Neural cell (in vitro differentiated cells): ENCODE results near the gene MCTP2. TPM values are rescaled to one million over a fixed set of nuclear protein-coding genes. Genes with fewer than 3 reads are reported as not detected.

Source experiments
- H2AFZ ChIP-seq: fragments of 200-600, 300-800 bp; sonication (generic), shearing (Covaris generic); 2 replicates; pipeline ENCODE4 v1.6.0; 2014; ENCODE audit warnings: low read depth, mild to moderate bottlenecking, antibody characterized with exemption, low read length, moderate library complexity
- H3F3A ChIP-seq: fragments of 200-600 bp; shearing (Covaris generic); 2 replicates; pipeline ENCODE4 v1.6.1; 2016; ENCODE audit warnings: mild to moderate bottlenecking, moderate library complexity, mixed read lengths, antibody characterized with exemption, low read length; ENCODE audit not compliant: insufficient read depth, poor library complexity, severe bottlenecking
- H3K27ac ChIP-seq: fragments of 200-600, 300-800 bp; sonication (generic), shearing (Covaris generic); 2 replicates; pipeline ENCODE4 v1.5.1; 2014; ENCODE audit warnings: mild to moderate bottlenecking, low read length, moderate library complexity
- H3K27me3 ChIP-seq: fragments of 300-800, 200-600 bp; sonication (generic), shearing (Covaris generic); 2 replicates; pipeline ENCODE4 v1.6.0; 2014; ENCODE audit warnings: mild to moderate bottlenecking, low read depth, low read length, moderate library complexity; ENCODE audit not compliant: insufficient read depth
- H3K36me3 ChIP-seq: fragments of 300-800, 200-600 bp; sonication (generic), shearing (Covaris generic); 2 replicates; pipeline ENCODE4 v1.5.1; 2014; ENCODE audit warnings: mild to moderate bottlenecking, antibody characterized with exemption, low read length, moderate library complexity; ENCODE audit not compliant: insufficient read depth
- H3K4me2 ChIP-seq: fragments of 300-800, 200-600 bp; sonication (generic), shearing (Covaris generic); 2 replicates; pipeline ENCODE4 v1.6.0; 2014; ENCODE audit warnings: mild to moderate bottlenecking, low read length
- H3K4me3 ChIP-seq: fragments of 300-800, 200-600 bp; sonication (generic), shearing (Covaris generic); 2 replicates; pipeline ENCODE4 v1.5.1; 2014; ENCODE audit warnings: mild to moderate bottlenecking, low read length, moderate library complexity
- H3K79me2 ChIP-seq: fragments of 200-600 bp; shearing (Covaris generic); replicated peaks from 2 replicates; pipeline ENCODE4 v1.6.0; 2014; ENCODE audit warnings: mild to moderate bottlenecking, low read length, moderate library complexity; ENCODE audit not compliant: insufficient read depth
- H3K9ac ChIP-seq: fragments of 300-800, 200-600 bp; sonication (generic), shearing (Covaris generic); 2 replicates; pipeline ENCODE4 v1.6.1; 2016; ENCODE audit warnings: mild to moderate bottlenecking, low read length, mixed read lengths
- H3K9me2 ChIP-seq: fragments of 200-600 bp; shearing (Covaris generic); 2 replicates; pipeline ENCODE4 v1.6.1; 2016; ENCODE audit warnings: mild to moderate bottlenecking, low read length, mixed read lengths; ENCODE audit not compliant: insufficient read depth
- H3K9me3 ChIP-seq: fragments of 200-600, 300-800 bp; sonication (generic), shearing (Covaris generic); 2 replicates; pipeline ENCODE4 v1.6.1; 2016; ENCODE audit warnings: mild to moderate bottlenecking, mixed run types, low read length, moderate library complexity, mixed read lengths
- H4K20me1 ChIP-seq: fragments of 200-600 bp; shearing (Covaris generic); 2 replicates; pipeline ENCODE4 v1.6.1; 2016; ENCODE audit warnings: mild to moderate bottlenecking, mixed run types; ENCODE audit not compliant: insufficient read depth
- CTCF ChIP-seq: fragments of 450-650 bp; IDR thresholded peaks from 2 replicates; pipeline ENCODE4 v1.5.1; 2014; ENCODE audit warnings: antibody characterized with exemption, mild to moderate bottlenecking, moderate library complexity; ENCODE audit not compliant: poor library complexity, severe bottlenecking
- EP300 ChIP-seq: fragments of 450-650 bp; conservative IDR thresholded peaks from 2 replicates; pipeline ENCODE4 v1.6.1; 2014; ENCODE audit warnings: antibody characterized with exemption, mild to moderate bottlenecking, moderate library complexity; ENCODE audit not compliant: poor library complexity, severe bottlenecking
- EZH2 ChIP-seq: fragments of 200-600, 300-800 bp; shearing (Covaris generic), sonication (generic); IDR thresholded peaks from 2 replicates; pipeline ENCODE4 v1.6.1; 2014; ENCODE audit warnings: antibody characterized with exemption, low read length, borderline replicate concordance, mild to moderate bottlenecking; ENCODE audit not compliant: insufficient read depth, poor library complexity, severe bottlenecking
- MXI1 ChIP-seq: fragments of 450-650 bp; conservative IDR thresholded peaks from 2 replicates; pipeline ENCODE4 v1.6.1; 2014; ENCODE audit warnings: antibody characterized with exemption, mild to moderate bottlenecking; ENCODE audit not compliant: poor library complexity, severe bottlenecking
- POLR2AphosphoS5 ChIP-seq: IDR thresholded peaks from 2 replicates; pipeline ENCODE4 v1.6.1; 2012
- RAD21 ChIP-seq: fragments of 450-650 bp; conservative IDR thresholded peaks from 2 replicates; pipeline ENCODE4 v1.6.1; 2014; ENCODE audit warnings: antibody characterized with exemption, mild to moderate bottlenecking, moderate library complexity
- REST ChIP-seq: IDR thresholded peaks from 2 replicates; pipeline ENCODE4 v1.6.1; 2012; ENCODE audit warnings: borderline replicate concordance
- SMC3 ChIP-seq: fragments of 450-650 bp; conservative IDR thresholded peaks from 2 replicates; pipeline ENCODE4 v1.6.1; 2014; ENCODE audit warnings: antibody characterized with exemption, mild to moderate bottlenecking, moderate library complexity; ENCODE audit not compliant: poor library complexity
- TAF1 ChIP-seq: IDR thresholded peaks from 2 replicates; pipeline ENCODE4 v1.6.1; 2012; ENCODE audit warnings: low read depth
- polyA plus RNA-seq: library from polyadenylated mRNA; depleted of rRNA; stranded (reverse); fragments of >200 nt; gene quantifications from 2 replicates; pipeline ENCODE4 v1.2.3, GENCODE V29; 2014

MCTP2 gene
- polyA plus RNA-seq, 1 donor from 2014 or later: not detected

- TF ChIP-seq MXI1: no peak
- no peak for TF ChIP-seq RAD21
- no peak for TF ChIP-seq EZH2
Observed at GRCh38 chr15:94246016-94246415, 14.7 kb downstream of the MCTP2 start.

GRCh38 chr15:94247789-94248638 is 16.7 kb downstream of the MCTP2 start:
- H3K27me3 ChIP-seq: no peaks in the 10 kb centered on the region
- H3K79me2 ChIP-seq: no peaks in the 10 kb centered on the region
- no peaks in the 10 kb centered on the region for H4K20me1 ChIP-seq
- H3K4me2 ChIP-seq: no peak overlapping the region
- no peak for TF ChIP-seq POLR2AphosphoS5
- no peak for TF ChIP-seq CTCF
- no peak for TF ChIP-seq EZH2
- TF ChIP-seq SMC3: no peak
- no peak for TF ChIP-seq EP300
- no peaks in the 10 kb centered on the region for H3F3A ChIP-seq
- no peak overlapping the region for H2AFZ ChIP-seq
- H3K9me2 ChIP-seq: no peaks in the 10 kb centered on the region
- no peaks in the 10 kb centered on the region for H3K9me3 ChIP-seq
- no peaks in the 10 kb centered on the region for H3K36me3 ChIP-seq
- no peak overlapping the region for H3K4me3 ChIP-seq
- H3K27ac ChIP-seq: no peak overlapping the region
- H3K9ac ChIP-seq: no peak overlapping the region

More at GRCh38 chr15:94246016-94246415, 14.7 kb downstream of the MCTP2 start:
- Histone ChIP-seq H3K27me3 (no peaks in the 10 kb centered on the region), H4K20me1 (no peaks in the 10 kb centered on the region), H2AFZ (no peak overlapping the region), H3K4me2 (no peak overlapping the region), H3K4me3 (no peak overlapping the region), H3F3A (no peaks in the 10 kb centered on the region), H3K9me2 (no peaks in the 10 kb centered on the region), H3K9ac (no peak overlapping the region), H3K36me3 (no peaks in the 10 kb centered on the region), H3K79me2 (no peaks in the 10 kb centered on the region), H3K27ac (no peak overlapping the region), H3K9me3 (no peaks in the 10 kb centered on the region)

GRCh38 chr15:94250801-94251200 is 19.4 kb downstream of the MCTP2 start:
- TF ChIP-seq MXI1: no peak
- TF ChIP-seq EP300: peak; percentile 22
- TF ChIP-seq RAD21: no peak
- TF ChIP-seq CTCF: no peak
- no peak for TF ChIP-seq REST
- TF ChIP-seq POLR2AphosphoS5: peak; percentile 26
- TF ChIP-seq TAF1: no peak
- H3K27me3 ChIP-seq: no peaks in the 10 kb centered on the region
- no peaks in the 10 kb centered on the region for H3K36me3 ChIP-seq
- peak overlapping the region; percentile 1 for H3K4me2 ChIP-seq
- no peaks in the 10 kb centered on the region for H4K20me1 ChIP-seq
- no peak overlapping the region for H3K4me3 ChIP-seq
- H3K9me2 ChIP-seq: no peaks in the 10 kb centered on the region
- H3K9ac ChIP-seq: no peak overlapping the region
- peak overlapping the region; percentile 35 for H3K27ac ChIP-seq
- no peaks in the 10 kb centered on the region for H3K79me2 ChIP-seq
- H3K9me3 ChIP-seq: no peaks in the 10 kb centered on the region
- no peak overlapping the region for H2AFZ ChIP-seq
- no peaks in the 10 kb centered on the region for H3F3A ChIP-seq
